ENCODE data around the gene INAFM1. TPM values are rescaled to one million over a fixed set of nuclear protein-coding genes. Genes with fewer than 3 reads are reported as not detected.
A peak's percentile ranks its signal among the peaks of the same experiment; 100 is the strongest.
"Not testable (repeated sequence)": the region's sequence is repeated elsewhere in the genome, so short reads cannot be mapped to it uniquely, and the experiment has no call there.

INAFM1 gene
- total RNA-seq, 1 donor from 2014 or later = 18.2 TPM

GRCh38 chr19:47275791-47276461 lies 1.2 kb downstream of the INAFM1 start:
- no peak for ATAC-seq
- no peak for TF ChIP-seq CTCF (IDR thresholded peaks at IDR 0.05)
- H3K4me3 ChIP-seq = peak overlapping the region; percentile 79

DNA sequence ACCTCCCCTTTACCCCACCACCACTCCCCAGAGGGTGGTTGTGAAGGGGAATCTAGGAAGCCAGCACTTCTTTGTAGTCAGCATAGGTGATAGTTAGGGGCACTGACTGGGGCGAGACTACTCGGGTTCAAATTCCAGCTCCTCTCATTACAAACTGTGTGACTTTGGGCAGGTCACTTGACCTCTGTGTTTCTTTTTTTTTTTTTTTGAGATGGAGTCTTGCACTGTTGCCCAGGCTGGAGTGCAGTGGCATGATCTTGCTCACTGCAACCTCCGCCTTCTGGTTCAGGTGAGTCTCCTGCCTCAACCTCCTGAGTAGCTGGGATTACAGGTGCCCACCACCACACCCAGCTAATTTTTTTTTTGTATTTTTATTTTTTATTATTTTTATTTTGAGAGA lies 1.8 kb downstream of the INAFM1 start:
- DNase-seq; H3K27me3 ChIP-seq; H3K4me3 ChIP-seq; ATAC-seq; H3K36me3 ChIP-seq; intact Hi-C loops (cut with DNase I); H3K9me3 ChIP-seq: not testable (repeated sequence)
- Histone ChIP-seq H3K27ac (peak overlapping the region; percentile 18), H3K4me1 (peaks cover 13% of the 10 kb centered on the region)

More at GRCh38 chr19:47275791-47276461, 1.2 kb downstream of the INAFM1 start:
- Histone ChIP-seq H3K36me3 (peaks cover 5% of the 10 kb centered on the region), H3K9me3 (no peaks in the 10 kb centered on the region), H3K27me3 (no peaks in the 10 kb centered on the region), H3K27ac (peak overlapping the region; percentile 60), H3K4me1 (peaks cover 13% of the 10 kb centered on the region)
- intact Hi-C loops (cut with DNase I) = no loop called here
- DNase-seq = peak; percentile 69

GRCh38 chr19:47280183-47280797 lies 5.6 kb downstream of the INAFM1 start:
- intact Hi-C loops (cut with DNase I) = no loop called here
- no peaks in the 10 kb centered on the region for H3K36me3 ChIP-seq
- no peaks in the 10 kb centered on the region for H3K27me3 ChIP-seq
- peak; percentile 35 for TF ChIP-seq CTCF (IDR thresholded peaks at IDR 0.05)
- H3K4me3 ChIP-seq = no peak overlapping the region
- DNase-seq = peak; percentile 64
- peaks cover 8% of the 10 kb centered on the region for H3K4me1 ChIP-seq
- H3K27ac ChIP-seq = no peak overlapping the region
- H3K9me3 ChIP-seq = no peaks in the 10 kb centered on the region
- ATAC-seq = peak; percentile 51

- H3K27me3 ChIP-seq = no peaks in the 10 kb centered on the region
These were observed 8.8 kb downstream of the INAFM1 start for GRCh38 chr19:47283405-47284059.

GRCh38 chr19:47284324-47284899 lies 9.7 kb downstream of the INAFM1 start:
- ATAC-seq = peak; percentile 70
- no peak overlapping the region for H3K27ac ChIP-seq
- DNase-seq = no peak
- H3K9me3 ChIP-seq = no peaks in the 10 kb centered on the region
- TF ChIP-seq CTCF (IDR thresholded peaks at IDR 0.05) = peak; percentile 85
- no peak overlapping the region for H3K4me3 ChIP-seq
- H3K4me1 ChIP-seq = no peaks in the 10 kb centered on the region
- H3K36me3 ChIP-seq = no peaks in the 10 kb centered on the region
- H3K27me3 ChIP-seq = no peaks in the 10 kb centered on the region
- intact Hi-C loops (cut with DNase I) = no loop called here

More at GRCh38 chr19:47283405-47284059, 8.8 kb downstream of the INAFM1 start:
- no peak for TF ChIP-seq CTCF (IDR thresholded peaks at IDR 0.05)
- Histone ChIP-seq H3K36me3 (no peaks in the 10 kb centered on the region), H3K4me1 (no peaks in the 10 kb centered on the region), H3K9me3 (no peaks in the 10 kb centered on the region), H3K27ac (no peak overlapping the region), H3K4me3 (no peak overlapping the region)
- intact Hi-C loops (cut with DNase I) = no loop called here
- ATAC-seq (no peak), DNase-seq (no peak)

DNA sequence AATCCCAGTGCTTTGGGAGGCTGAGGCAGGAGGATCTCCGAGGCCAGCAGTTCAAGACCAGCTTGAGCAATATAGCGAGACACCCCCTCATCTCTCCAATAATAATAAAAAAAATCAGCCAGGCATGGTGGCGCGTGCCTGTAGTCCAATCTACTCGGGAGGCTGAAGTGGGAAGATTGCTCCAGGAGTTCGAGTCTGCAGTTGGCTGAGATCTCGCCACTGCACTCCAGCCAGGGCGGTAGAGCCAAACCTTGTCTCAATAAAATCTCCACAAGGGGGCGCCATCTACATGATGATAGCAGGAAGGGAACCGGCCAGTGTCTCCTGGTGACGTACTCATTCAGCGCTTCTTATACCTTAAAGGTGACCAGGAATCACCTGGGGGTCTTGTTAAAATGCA lies 21.4 kb downstream of the INAFM1 start:
- Histone ChIP-seq H3K4me1 (no peaks in the 10 kb centered on the region), H3K27ac (no peak overlapping the region), H3K27me3 (no peaks in the 10 kb centered on the region), H3K9me3 (no peaks in the 10 kb centered on the region), H3K36me3 (no peaks in the 10 kb centered on the region), H3K4me3 (no peak overlapping the region)
- DNase-seq (no peak), ATAC-seq (peak; percentile 97)
- intact Hi-C loops (cut with DNase I) = loop anchor here (2.0 to 10.0 kb wide), 2 partner anchors 53 to 109 kb away; partner anchors contain the start of gene DHX34
- peak; percentile 79 for TF ChIP-seq CTCF (IDR thresholded peaks at IDR 0.05)

GRCh38 chr19:47300867-47301266 lies 26.2 kb downstream of the INAFM1 start:
- not testable (repeated sequence) for H3K36me3 ChIP-seq

More at GRCh38 chr19:47300867-47301266, 26.2 kb downstream of the INAFM1 start:
- DNase-seq; H3K4me3 ChIP-seq; ATAC-seq; intact Hi-C loops (cut with DNase I); H3K4me1 ChIP-seq; H3K27me3 ChIP-seq; H3K27ac ChIP-seq; H3K9me3 ChIP-seq: not testable (repeated sequence)

All from upper lobe of right lung (tissue), 1 donor.